Activated CD4-positive, alpha-beta T cell treated with anti-CD3 and anti-CD28 coated beads for 4 hours (primary cell): ENCODE data around the gene SHPK.
"Not testable (repeated sequence)": the region's sequence is repeated elsewhere in the genome, so short reads cannot be mapped to it uniquely, and the experiment has no call there.

ENCODE experiments used
- DNase-seq, 2 donors: peaks; one replicate each; pipeline ENCODE4 v3.0.0-alpha.2; 2020

The SHPK gene

DNA sequence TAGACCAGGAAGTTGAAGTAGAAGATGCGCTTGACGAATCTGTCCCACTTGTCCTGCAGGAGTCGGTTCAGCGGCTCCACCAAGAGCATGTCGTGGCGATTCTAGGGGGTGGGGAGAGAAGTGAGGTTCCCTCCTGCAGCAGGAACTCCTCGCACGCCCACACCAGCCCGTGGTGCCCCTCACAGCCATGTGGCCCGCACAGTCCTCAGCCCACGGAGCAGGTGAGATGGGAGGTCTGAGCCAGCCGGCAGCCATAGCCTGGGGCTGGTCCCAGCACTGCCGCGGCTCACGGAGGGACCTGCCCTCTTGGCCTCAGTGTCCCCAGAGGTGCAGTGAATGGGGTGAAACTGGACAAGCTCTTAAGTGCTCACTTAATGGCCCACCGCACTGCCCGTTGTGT, 50.2 kb downstream of the SHPK start:
- DNase-seq: no peak

DNA sequence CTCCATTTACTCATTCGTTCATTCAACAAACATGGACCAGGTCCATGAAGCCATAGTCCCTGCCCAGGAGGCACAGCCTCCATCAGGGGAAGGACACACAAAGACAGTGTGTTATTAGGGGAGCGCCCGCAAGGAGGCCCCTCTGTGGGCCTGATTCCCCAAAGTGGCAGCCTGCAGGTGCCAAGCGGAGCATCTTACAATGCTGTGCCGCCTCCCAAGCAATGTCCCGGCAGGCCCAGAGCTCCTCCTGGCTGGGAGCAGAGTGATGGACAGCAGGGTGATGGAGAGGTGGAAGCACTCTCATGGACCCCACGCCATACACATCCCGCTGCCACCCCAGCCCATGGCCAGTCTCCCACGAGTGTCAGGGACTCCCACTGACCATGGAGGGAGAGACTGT, 52.6 kb downstream of the SHPK start:
- DNase-seq: no peak

DNA sequence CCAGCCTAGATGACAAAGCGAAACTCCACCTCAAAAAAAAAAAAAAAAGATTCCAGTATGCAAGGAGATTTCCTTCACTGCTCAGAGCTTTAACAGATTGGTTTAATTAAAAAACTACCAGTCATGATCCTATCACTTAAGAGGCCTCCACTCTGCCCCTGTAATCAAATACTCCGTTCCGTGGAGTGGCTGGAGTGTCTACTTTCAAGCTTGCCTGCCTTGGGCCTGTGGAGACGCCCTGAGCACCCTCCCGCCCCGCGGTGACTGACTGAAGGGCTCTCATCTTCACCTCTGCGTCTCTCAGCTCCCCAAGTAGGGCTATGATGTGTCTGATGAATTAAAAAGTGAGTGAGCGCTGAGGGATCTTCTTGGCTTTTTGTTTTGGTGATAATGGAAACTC, 53.1 kb downstream of the SHPK start:
- no peak for DNase-seq

DNA sequence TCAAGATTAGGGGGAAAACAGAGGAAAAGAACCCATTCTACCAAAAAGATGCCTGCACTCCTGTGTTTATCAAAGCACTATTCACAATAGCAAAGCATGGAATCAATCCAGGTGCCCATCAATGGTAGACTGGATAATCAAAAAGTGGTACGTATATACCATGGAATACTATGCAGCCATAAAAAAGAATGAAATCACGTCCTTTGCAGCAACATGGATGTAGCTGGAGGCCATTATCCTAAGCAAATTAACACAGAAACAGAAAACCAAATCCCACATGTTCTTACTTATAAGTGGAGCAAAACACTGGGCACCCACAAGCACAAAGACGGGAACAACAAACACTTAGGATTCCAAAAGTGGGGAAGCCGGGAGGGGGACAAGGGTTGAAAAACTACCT, 57.4 kb downstream of the SHPK start:
- not testable (repeated sequence) for DNase-seq

DNA sequence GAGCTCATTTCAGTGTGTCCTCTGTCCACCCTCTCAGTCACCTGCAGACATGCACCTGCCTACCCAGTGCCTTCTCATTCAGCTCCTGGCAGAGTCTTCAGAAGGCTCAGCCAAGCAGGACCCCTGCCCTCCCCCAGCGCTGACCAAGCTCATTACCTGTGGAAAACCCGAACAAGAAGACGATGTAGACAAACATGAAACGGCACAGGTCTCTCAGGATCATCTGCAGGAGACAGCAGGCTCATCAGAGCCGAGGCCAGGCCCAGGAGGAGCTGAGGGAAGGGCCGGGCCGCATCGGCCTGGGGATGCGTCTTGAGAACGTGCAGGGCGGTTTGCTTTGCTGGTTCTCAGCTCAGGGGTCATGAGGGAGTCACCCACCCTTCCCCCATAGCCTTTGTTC, 59.1 kb downstream of the SHPK start:
- no peak for DNase-seq

DNA sequence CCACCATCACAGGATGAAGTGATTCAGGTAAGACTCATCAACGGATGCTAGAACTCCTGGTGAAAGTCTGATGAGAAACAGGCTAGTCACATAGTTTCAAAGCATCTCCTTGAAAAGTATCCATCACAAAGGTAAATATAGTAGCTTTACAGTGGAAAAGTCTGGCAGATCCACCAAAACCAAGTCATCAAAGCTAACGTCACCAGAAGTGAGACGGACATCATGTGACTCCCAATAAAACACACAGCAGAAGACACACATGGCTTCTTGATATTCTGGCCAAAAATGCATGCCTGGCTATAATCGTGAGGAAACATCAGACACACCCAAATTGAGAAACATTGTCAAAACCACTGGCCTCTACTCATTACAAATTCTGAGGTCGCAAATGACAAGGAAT, 60.5 kb downstream of the SHPK start:
- no peak for DNase-seq

DNA sequence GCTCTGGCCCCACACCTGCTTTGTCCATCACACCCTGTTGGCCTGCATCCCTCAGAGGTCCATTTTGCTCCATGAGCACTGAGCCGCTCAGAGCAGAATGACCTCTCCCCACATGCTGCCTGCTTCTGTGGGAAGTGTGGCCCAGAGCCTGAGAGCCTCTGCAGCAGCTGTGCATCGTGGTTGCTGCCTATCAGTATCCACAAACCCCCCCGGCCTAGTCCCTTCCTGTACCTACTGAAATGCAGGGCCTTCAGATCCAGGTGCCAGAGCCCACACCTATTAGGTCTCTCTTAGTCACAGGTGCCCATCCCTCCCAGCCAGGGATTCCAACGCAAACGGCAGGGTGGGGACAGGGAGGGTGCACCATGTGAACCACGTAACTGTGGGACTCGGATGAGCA, 61.8 kb downstream of the SHPK start:
- DNase-seq: no peak

DNA sequence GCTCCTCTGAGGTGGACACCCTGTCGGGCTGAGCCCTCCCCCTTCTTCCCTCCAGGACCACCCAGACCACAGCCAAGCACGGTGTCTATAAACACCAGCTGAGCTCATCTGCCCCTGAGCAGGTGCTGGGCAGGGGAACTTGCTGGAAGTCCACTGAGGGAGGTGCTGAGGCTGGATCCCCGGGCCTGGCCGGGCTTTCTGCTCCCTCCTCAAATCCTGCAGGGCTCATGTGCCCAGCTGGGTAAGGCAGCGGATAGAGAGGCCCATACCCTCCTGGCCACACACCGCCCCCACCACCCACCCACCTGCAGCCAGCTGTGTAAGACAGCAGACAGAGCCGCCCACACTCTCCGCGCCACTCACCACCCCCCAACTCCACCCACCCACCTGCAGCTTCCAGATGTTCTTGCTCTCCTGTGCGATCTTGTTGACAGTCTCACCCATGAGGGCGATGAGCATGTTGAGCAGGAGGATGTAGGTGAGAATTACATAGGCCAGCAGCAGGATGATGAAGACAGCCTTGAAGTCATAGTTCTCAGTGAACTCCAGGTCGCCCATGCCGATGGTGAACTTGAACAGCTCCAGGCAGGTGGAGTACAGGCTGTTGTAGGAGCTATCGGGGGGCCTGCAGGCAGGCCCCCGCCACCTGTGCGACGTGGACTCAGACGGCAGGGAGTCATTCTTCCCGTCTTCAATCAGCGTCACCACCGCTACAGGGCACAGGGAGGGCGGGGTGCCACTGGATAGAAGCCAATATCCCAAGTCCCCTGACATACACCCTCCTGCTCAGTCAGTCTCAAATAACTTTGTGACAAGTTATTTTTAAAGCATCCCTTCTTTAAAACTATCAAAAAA, 62.6 kb downstream of the SHPK start:
- no peak for DNase-seq

DNA sequence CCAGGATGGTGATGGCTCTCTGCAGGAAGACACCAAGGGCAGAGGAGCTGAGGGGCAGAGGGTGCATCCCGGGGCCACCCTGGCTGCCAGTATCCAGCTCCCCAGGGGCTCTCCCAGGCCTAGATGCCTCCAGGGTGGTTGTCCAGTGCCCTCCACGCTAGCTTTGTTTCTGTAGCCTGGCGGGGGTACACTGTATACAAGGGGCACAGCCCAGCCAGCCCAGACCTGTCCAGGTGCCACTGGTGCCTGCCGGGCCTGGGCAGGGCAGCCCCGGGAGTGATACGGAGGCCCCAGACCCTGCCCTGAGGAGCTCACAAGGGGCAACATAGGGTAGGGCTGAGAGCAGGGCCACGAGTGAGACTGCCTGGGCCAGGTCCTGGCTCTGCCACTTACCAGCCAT, 63.8 kb downstream of the SHPK start:
- no peak for DNase-seq

DNA sequence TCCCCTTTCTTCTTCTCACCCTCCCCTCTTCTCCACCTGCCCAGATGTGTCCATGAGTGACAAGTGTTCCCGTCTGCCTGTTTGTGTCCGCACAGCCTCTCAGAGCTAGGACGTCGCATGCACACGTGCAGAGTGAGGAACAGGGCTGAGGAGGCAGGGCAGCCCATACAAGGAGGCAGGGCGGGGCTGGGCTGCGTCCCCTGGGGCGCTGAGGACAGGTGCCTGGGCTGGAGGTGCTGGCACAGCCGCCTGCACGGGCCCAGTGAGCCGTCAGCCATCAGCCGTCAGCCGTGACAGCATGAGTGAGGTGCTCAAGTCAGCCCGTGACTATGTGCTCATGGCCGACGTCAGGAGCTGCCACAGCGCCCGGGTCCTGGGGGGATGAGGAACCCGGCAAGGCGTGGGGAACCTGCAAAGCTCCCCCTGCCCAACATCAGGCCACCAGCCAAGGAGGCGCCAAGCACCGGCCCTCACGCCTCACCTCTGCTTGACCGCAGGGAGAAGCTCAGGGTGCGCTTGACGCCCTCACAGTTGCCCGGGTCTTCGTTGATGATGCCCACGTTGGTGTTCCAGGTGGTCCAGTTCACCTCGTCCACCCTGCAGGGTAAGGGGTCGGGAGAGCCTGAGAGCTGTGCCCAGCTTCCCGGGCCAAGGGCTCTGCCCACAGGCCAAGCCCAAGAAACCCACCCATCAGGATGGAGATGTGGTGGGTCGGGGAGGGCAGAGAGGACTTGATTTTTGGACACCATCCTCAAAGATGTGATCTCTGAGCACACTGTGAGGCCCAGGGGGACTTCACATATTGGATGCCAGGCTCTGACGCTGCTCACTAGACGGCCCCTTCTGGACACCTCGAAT, 64.8 kb downstream of the SHPK start:
- no peak for DNase-seq

DNA sequence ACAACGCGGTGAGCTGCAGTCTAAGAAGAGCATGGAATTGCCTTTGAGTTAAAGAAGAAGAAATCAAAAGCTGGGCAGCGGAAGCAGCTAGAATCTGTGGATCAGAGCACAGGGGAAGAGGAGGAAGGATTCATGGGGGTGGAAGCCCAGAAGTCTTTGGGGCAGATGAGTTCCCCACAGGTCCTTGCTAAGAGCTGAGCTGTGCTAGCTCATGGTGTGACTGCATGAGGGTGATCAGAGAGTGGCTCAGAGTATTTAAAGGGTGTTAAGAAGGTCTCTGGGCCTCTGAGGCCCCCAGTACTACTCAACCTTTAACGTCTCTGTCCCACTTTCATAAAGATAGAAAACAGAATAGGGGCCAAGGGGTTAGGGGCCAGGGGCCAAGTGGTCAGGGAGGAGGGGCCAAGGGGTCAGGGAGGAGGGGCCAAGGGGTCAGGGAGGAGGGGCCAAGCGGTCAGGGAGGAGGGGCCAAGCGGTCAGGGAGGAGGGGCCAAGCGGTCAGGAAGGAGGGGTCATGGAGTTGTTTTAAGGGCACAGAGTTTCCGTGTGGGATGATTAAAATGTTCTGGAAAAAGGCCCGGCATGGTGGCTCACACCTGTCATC, 66.4 kb downstream of the SHPK start:
- DNase-seq: no peak

DNA sequence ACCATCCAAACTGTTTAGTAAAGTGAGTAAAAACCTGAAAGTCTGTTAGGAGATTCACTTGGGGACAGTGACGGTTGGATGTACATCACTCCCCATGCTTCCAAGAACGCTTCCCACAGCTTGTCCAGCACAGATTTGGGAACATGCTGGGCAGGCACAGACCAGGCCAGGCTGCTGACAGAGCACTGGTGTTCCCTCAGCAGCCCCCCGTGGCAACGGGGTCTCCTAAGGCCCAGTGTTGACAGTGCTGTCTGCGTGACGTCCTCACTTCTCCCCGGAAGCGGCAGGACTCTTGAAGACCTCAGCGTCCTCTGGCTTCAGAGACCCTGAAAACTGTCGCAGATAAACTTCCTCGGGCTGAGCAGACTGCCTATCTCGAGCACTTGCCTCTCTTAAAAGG, 69.5 kb downstream of the SHPK start:
- DNase-seq: no peak

DNA sequence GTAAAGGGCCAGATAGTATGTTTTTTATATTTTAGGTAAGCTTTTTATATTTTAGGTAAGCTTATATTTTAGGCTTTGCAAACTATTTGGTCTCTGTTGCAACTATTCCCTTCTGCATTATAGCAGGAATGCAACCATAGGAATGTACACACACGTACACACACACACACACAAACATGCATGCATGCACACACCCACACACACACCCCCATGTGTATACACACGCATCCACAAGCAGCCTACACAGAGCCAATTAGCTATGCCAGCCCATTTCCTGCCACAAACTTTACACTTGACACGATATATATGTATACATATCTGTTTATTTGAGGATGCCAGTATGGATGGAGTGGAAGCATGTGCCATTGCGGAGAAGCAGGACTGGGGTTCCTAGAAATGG, 70.9 kb downstream of the SHPK start:
- no peak for DNase-seq

DNA sequence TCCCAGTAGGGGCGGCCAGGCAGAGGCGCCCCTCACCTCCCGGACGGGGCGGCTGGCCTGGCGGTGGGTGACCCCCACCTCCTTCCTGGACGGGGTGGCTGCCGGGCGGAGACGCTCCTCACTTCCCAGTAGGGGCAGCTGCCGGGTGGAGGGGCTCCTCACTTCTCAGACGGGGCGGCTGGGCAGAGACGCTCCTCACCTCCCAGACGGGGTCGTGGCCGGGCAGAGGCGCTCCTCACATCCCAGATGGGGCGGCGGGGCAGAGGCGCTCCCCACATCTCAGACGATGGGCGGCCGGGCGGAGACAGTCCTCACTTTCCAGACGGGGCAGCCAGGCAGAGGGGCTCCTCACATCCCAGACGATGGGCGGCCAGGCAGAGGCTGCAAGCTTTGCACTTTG, 71.8 kb downstream of the SHPK start:
- DNase-seq: not testable (repeated sequence)

DNA sequence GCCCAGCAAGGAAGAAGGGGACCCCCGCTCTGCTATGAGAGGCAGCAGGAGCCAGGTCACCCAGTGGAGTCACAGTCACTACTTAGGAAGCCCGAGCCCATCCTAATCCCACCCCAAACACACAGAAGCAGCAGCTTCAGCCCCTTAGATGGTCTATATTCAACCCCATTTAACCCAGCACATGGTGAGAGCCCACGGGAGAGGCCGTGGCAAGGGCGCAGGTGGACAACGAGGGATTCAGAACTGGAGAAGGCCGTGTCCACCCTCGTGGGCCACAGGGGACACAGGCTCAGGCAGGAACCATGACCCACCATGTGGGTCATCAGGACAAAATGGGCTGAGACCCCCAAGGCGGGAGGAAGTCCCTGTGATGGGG, 76.8 kb downstream of the SHPK start:
- DNase-seq: no peak

DNA sequence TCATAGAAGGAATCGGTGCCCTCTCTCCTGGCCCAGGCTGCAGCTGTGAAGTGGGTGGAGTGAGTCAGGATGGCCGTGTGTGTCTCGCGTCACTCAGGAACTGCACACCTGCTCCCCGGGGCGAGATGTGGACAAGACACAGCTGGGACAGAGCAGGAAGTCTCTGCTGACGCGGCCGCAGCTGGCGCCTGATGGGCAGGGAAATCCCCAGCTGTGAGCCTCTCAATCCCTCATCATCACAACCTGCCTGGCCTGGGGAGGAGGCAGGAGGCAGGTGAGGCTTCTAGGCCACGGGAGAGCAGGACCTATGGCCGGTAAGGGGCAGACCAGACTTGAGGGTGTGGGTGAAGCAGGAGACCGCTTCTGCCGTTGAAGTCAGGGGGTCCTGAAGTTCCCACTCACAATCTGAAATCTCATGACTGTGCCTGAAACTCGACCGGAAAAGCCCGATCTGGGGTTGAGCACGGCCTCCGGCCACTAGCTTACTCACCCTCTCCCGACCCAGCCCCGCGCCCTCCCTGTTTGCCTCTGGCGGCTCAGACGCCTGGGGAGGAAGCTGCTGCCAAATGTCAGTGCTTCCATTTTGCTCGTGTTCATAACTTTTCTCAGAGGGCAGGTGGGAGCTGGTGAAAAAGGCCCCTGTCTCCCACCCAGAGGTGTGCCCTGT, 77.3 kb downstream of the SHPK start:
- peak; percentile 49 to 57 for DNase-seq
